HG03159 (cell line): ENCODE results near the gene SLC7A10.

ENCODE experiments used
- ATAC-seq: cut with Tn5 transposase; IDR thresholded peaks from one replicate; pipeline ENCODE4 v1.9.1; 2021; ENCODE audit warnings: mild to moderate bottlenecking, moderate library complexity; ENCODE audit not compliant: unreplicated experiment

The SLC7A10 gene

GRCh38 chr19:33225458-33225926 lies at the start of gene SLC7A10:
TSS of gene SLC7A10 (minus strand) at chr19:33225850. CDS start at chr19:33225703, 147 bp downstream.
- no peak for ATAC-seq

- no peak for ATAC-seq
These were observed 49.3 kb upstream of the SLC7A10 start for GRCh38 chr19:33274663-33275558.

GRCh38 chr19:33273881-33274662 lies 48.4 kb upstream of the SLC7A10 start:
- ATAC-seq = no peak

- no peak for ATAC-seq
These were observed 47.6 kb upstream of the SLC7A10 start for GRCh38 chr19:33273065-33273736.

- no peak for ATAC-seq
These were observed 45.8 kb upstream of the SLC7A10 start for GRCh38 chr19:33271246-33272021.

- no peak for ATAC-seq
These were observed 45.1 kb upstream of the SLC7A10 start for GRCh38 chr19:33270769-33271168.

- ATAC-seq = no peak
These were observed 43.4 kb upstream of the SLC7A10 start for GRCh38 chr19:33269016-33269415.

GRCh38 chr19:33268162-33268991 lies 42.7 kb upstream of the SLC7A10 start:
- no peak for ATAC-seq

- no peak for ATAC-seq
These were observed 42.1 kb upstream of the SLC7A10 start for GRCh38 chr19:33267706-33268105.

GRCh38 chr19:33266974-33267484 lies 41.4 kb upstream of the SLC7A10 start:
- ATAC-seq = no peak

- ATAC-seq = no peak
These were observed 39.3 kb upstream of the SLC7A10 start for GRCh38 chr19:33264881-33265445.

- no peak for ATAC-seq
These were observed 37.8 kb upstream of the SLC7A10 start for GRCh38 chr19:33263325-33264023.

GRCh38 chr19:33261511-33262189 lies 36.0 kb upstream of the SLC7A10 start:
- ATAC-seq = no peak

GRCh38 chr19:33260628-33261418 lies 35.2 kb upstream of the SLC7A10 start:
- no peak for ATAC-seq

GRCh38 chr19:33259539-33259938 lies 33.9 kb upstream of the SLC7A10 start:
- no peak for ATAC-seq

- ATAC-seq = no peak
These were observed 32.2 kb upstream of the SLC7A10 start for GRCh38 chr19:33257828-33258227.

GRCh38 chr19:33256261-33256660 lies 30.6 kb upstream of the SLC7A10 start:
- no peak for ATAC-seq
